Activated B cell treated with CpG ODN at 0.5 μM for 24 hours (primary cell): Measurements from ENCODE around the gene CHST12. TPM values are rescaled to one million over a fixed set of nuclear protein-coding genes. Genes with fewer than 3 reads are reported as not detected.
A peak's percentile ranks its signal among the peaks of the same experiment; 100 is the strongest.
"Not testable (repeated sequence)": the region's sequence is repeated elsewhere in the genome, so short reads cannot be mapped to it uniquely, and the experiment has no call there.

Experiments
- ATAC-seq: fragments of 200-7000 bp; cut with Tn5 transposase; one replicate; pipeline ENCODE4 v1.10.0; 2021; ENCODE audit warnings: low read depth, mild to moderate bottlenecking, moderate library complexity
- CTCF ChIA-PET: fragments of 350-600 bp; sonication (Branson Sonifier 250); formaldehyde crosslinking; loops from one replicate; lab custom pipeline; 2021; ENCODE audit warnings: antibody characterized with exemption; lab: Charles Lee
- POLR2A ChIA-PET: fragments of 350-600 bp; sonication (Branson Sonifier 250); formaldehyde crosslinking; loops from one replicate; lab custom pipeline; 2021; ENCODE audit warnings: antibody characterized with exemption; lab: Charles Lee
- DNase-seq: peaks from one replicate; pipeline ENCODE4 v3.0.0; 2022
- H3K27ac Mint-ChIP-seq: one replicate; pipeline ENCODE4 v1.8.0; 2020; ENCODE audit warnings: mixed read lengths
- H3K27me3 Mint-ChIP-seq: one replicate; pipeline ENCODE4 v1.8.0; 2021; ENCODE audit warnings: mixed read lengths
- H3K36me3 Mint-ChIP-seq: one replicate; pipeline ENCODE4 v1.8.0; 2021; ENCODE audit warnings: low read depth, mixed read lengths
- H3K4me1 Mint-ChIP-seq: one replicate; pipeline ENCODE4 v1.8.0; 2021; ENCODE audit warnings: mixed read lengths
- H3K4me3 Mint-ChIP-seq: one replicate; pipeline ENCODE4 v1.8.0; 2020; ENCODE audit warnings: mild to moderate bottlenecking, mixed read lengths
- H3K9me3 Mint-ChIP-seq: one replicate; pipeline ENCODE4 v1.8.0; 2020; ENCODE audit warnings: mixed read lengths
- intact Hi-C: fragments of 100-400 bp; cut with micrococcal nuclease; formaldehyde crosslinking; loops from one replicate; pipeline ENCODE4 v1.15.1; 2024
- total RNA-seq: library from RNA; stranded (reverse); gene quantifications from 2 replicates; pipeline ENCODE4 v1.2.3, GENCODE V29; 2022
- TF ChIP-seq, protein P1 (sequence below): fragments of 200-600 bp; IDR thresholded peaks from one replicate; pipeline ENCODE4 v1.8.0; 2022; ENCODE audit warnings: antibody characterized with exemption, mild to moderate bottlenecking

The CHST12 gene
- total RNA-seq, 1 donor from 2014 or later, result 14.4 TPM

DNA sequence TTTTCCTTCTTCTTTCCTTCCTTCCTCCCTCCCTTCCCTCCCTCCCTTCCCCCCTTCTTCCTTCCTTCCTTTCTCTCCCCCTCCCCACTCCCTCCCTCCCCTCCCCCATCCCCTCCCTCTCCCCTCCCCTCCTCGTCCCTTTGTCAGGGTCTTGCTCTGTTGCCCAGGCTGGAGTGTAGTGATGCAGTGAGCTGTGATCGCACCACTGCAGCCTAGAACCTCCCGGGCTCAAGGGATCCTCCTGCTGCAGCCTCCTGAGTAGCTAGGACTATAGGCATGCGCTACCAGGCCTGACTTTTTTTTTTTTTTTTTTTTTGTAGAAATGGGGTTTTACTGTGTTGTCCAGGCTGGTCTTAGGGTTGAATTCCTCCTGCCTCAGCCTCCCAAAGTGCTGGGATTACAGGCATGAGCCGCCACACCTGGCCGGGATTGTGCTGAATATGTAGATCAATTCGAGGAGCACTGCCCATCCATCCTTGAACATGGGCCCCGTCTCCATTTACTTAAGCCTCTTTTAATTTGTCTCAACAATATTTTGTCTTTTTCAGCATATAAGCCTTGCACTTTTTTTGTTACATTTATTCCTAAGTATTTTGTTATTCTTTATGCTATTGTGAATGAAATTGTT, 49.3 kb downstream of the CHST12 start:
- Mint-ChIP-seq H3K27ac (no peak overlapping the region), H3K4me1 (peaks cover 6% of the 10 kb centered on the region), H3K9me3 (no peaks in the 10 kb centered on the region), H3K36me3 (no peaks in the 10 kb centered on the region), H3K4me3 (peak overlapping the region; percentile 15), H3K27me3 (no peaks in the 10 kb centered on the region)
- DNase-seq (no peak), ATAC-seq (no peak)
- ChIA-PET POLR2A (interaction anchor here (0.6 to 2.4 kb wide), 5 partner anchors 47 to 257 kb away, joined by 3 to 12 read pairs (median 5); no protein-coding TSS in a partner anchor), CTCF (interaction anchor here (0.8 to 5.6 kb wide), 11 partner anchors 12 to 412 kb away, joined by 3 to 51 read pairs (median 9); no protein-coding TSS in a partner anchor)
- TF ChIP-seq, protein P1, sequence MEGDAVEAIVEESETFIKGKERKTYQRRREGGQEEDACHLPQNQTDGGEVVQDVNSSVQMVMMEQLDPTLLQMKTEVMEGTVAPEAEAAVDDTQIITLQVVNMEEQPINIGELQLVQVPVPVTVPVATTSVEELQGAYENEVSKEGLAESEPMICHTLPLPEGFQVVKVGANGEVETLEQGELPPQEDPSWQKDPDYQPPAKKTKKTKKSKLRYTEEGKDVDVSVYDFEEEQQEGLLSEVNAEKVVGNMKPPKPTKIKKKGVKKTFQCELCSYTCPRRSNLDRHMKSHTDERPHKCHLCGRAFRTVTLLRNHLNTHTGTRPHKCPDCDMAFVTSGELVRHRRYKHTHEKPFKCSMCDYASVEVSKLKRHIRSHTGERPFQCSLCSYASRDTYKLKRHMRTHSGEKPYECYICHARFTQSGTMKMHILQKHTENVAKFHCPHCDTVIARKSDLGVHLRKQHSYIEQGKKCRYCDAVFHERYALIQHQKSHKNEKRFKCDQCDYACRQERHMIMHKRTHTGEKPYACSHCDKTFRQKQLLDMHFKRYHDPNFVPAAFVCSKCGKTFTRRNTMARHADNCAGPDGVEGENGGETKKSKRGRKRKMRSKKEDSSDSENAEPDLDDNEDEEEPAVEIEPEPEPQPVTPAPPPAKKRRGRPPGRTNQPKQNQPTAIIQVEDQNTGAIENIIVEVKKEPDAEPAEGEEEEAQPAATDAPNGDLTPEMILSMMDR, result no peak
- intact Hi-C loops, result no loop called here

DNA sequence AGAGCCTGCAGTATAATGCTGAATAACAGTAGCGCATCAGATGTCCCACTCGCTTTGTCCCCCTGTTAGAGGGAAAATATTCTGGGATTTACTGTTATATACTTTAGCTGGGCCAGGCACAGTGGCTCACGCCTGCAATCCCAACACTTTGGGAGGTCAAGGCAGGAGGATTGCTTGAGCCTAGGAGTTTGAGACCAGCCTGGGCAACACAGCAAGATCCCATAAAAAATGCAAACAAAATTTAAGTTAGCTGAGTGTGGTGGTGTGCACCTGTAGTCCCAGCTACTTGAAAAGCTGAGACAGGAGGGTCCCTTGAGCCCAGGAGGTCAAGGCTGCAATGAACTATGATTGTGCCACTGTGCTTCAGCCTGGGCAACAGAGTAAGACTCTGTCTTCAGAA, 50.4 kb downstream of the CHST12 start:
- DNase-seq, H3K27me3 Mint-ChIP-seq, H3K27ac Mint-ChIP-seq, ATAC-seq, H3K4me1 Mint-ChIP-seq, intact Hi-C loops, H3K4me3 Mint-ChIP-seq, POLR2A ChIA-PET, H3K36me3 Mint-ChIP-seq, H3K9me3 Mint-ChIP-seq: not testable (repeated sequence)
- CTCF ChIA-PET, result interaction anchor here (5.6 kb wide), 1 partner anchor 16 kb away, joined by 51 read pairs; no protein-coding TSS in a partner anchor

DNA sequence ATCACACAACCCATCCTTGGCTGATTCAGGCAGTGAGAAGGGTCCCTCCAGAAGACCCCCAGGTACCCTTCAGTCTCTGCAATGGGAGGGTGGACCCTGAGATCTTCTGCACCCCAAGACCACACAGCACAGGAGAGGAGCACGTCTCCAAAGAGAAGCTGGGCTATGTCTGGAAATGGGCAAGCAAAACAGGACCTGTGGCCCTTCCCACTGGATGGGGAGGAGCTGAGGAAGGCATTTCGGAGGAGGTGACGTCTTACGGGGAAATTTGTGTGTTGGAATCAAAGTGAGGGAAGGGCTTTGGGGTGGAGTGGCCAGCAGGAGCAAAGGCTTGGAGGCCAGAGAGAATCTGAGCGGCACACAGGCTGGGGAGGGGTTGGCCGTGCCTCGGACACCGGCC, 56.3 kb downstream of the CHST12 start:
- ChIA-PET POLR2A (no interaction called here), CTCF (no interaction called here)
- Mint-ChIP-seq H3K9me3 (no peaks in the 10 kb centered on the region), H3K27ac (no peak overlapping the region), H3K36me3 (no peaks in the 10 kb centered on the region), H3K4me3 (no peak overlapping the region), H3K27me3 (no peaks in the 10 kb centered on the region), H3K4me1 (no peaks in the 10 kb centered on the region)
- ATAC-seq (no peak), DNase-seq (no peak)
- intact Hi-C loops, result no loop called here
- TF ChIP-seq, protein P1, result no peak

DNA sequence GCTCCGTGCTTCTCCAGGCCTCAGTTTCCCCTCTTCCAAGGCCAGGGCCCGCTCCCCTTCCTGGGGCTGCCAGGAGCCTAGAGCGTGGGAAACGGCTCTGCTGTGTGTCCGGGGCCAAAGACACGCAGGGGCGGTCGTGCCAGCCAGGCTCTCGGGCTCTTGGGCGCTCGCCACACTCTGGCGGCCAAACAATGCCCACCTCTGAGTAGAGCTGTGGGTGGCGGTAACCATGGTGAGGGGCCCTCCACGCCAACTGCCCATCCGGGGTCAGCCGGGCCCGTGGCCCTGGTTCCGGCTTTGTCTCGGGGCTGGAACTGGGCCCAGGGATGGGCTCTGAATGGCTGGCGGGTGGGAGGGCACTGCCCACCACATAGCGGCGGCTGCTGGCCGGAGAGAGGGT, 56.8 kb downstream of the CHST12 start:
- CTCF ChIA-PET, result interaction anchor here (1.2 kb wide), 1 partner anchor 9 kb away, joined by 3 read pairs; no protein-coding TSS in a partner anchor
- TF ChIP-seq, protein P1, result no peak

DNA sequence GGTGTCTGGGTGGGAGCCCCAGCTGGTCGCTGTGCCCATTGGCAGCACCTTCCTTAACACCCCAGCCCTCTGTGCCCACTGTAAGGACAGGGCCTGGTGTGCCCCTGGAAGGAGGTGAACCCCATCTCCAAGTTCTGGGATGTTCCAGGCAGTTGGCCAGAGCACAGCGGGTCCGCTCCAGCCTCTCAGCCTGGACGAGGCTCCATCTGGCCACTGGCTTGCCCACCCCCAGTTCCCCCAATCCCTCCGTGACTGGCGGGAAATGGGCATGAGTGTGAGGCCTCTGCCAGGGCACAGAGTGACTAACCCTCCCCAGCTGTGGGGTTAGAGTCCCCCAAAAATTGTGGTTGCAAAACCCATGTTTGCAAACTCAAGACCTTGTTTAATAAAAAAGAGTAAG, 57.2 kb downstream of the CHST12 start:
- Mint-ChIP-seq H3K4me3 (no peak overlapping the region), H3K27ac (no peak overlapping the region), H3K27me3 (no peaks in the 10 kb centered on the region), H3K9me3 (no peaks in the 10 kb centered on the region), H3K4me1 (no peaks in the 10 kb centered on the region), H3K36me3 (no peaks in the 10 kb centered on the region)
- CTCF ChIA-PET, result interaction anchor here (1.2 kb wide), 1 partner anchor 10 kb away, joined by 3 read pairs; no protein-coding TSS in a partner anchor
- ATAC-seq, result no peak
- POLR2A ChIA-PET, result no interaction called here
- no peak for DNase-seq
- TF ChIP-seq, protein P1, result no peak
- intact Hi-C loops, result no loop called here

More for the DNA sequence above, 56.8 kb downstream of the CHST12 start:
- H3K4me3 Mint-ChIP-seq, result no peak overlapping the region
- ATAC-seq, result no peak
- POLR2A ChIA-PET, result no interaction called here
- no peaks in the 10 kb centered on the region for H3K36me3 Mint-ChIP-seq
- H3K27me3 Mint-ChIP-seq, result no peaks in the 10 kb centered on the region
- DNase-seq, result no peak
- no peaks in the 10 kb centered on the region for H3K9me3 Mint-ChIP-seq
- H3K27ac Mint-ChIP-seq, result no peak overlapping the region
- intact Hi-C loops, result no loop called here
- H3K4me1 Mint-ChIP-seq, result no peaks in the 10 kb centered on the region
